OCI-LY7 (cell line): ENCODE measurements around the gene CCDC192. TPM values are rescaled to one million over a fixed set of nuclear protein-coding genes. Genes with fewer than 3 reads are reported as not detected.

Experiments used
- BruUV-seq: library from RNA; stranded (reverse); fragments of 400-500 nt; replicated peaks from 2 replicates; lab custom pipeline; 2021; lab: Mats Ljungman, UMichigan
- CTCF ChIA-PET: fragments of 300-600 bp; sonication (Branson Sonifier 250); formaldehyde crosslinking; loops from one replicate; lab custom pipeline; 2022; ENCODE audit warnings: antibody characterized with exemption; ENCODE audit not compliant: unreplicated experiment; lab: Charles Lee
- POLR2A ChIA-PET: fragments of 300-600 bp; sonication (Branson Sonifier 250); formaldehyde crosslinking; loops from one replicate; lab custom pipeline; 2022; ENCODE audit warnings: antibody characterized with exemption; lab: Charles Lee
- DNase-seq: peaks from one replicate; pipeline ENCODE4 v3.0.0-alpha.2; 2015; ENCODE audit warnings: low spot score
- H2AFZ ChIP-seq: fragments of 200-600 bp; sonication (generic), shearing (Covaris generic); 2 replicates; pipeline ENCODE4 v1.6.1; 2014; ENCODE audit warnings: mild to moderate bottlenecking, antibody characterized with exemption, low read length, moderate library complexity
- H3K27ac ChIP-seq: fragments of 200-600 bp; sonication (generic); 2 replicates; pipeline ENCODE4 v1.5.1; 2014; ENCODE audit warnings: mixed run types, low read depth, mild to moderate bottlenecking, moderate library complexity, low read length, inconsistent platforms; ENCODE audit not compliant: poor library complexity, severe bottlenecking
- H3K36me3 ChIP-seq: fragments of 200-600 bp; sonication (generic); 2 replicates; pipeline ENCODE4 v1.6.1; 2014; ENCODE audit warnings: mild to moderate bottlenecking, antibody characterized with exemption, low read length, moderate library complexity, mixed read lengths; ENCODE audit not compliant: insufficient read depth
- H3K4me1 ChIP-seq: fragments of 200-600 bp; sonication (generic); 2 replicates; pipeline ENCODE4 v1.5.1; 2014; ENCODE audit warnings: mild to moderate bottlenecking, low read length; ENCODE audit not compliant: insufficient read depth, poor library complexity, severe bottlenecking
- H3K4me2 ChIP-seq: fragments of 200-600 bp; sonication (generic); 2 replicates; pipeline ENCODE4 v1.6.1; 2014; ENCODE audit warnings: mild to moderate bottlenecking, low read length
- H3K4me3 ChIP-seq: fragments of 200-600 bp; sonication (generic); 2 replicates; pipeline ENCODE4 v1.5.1; 2014; ENCODE audit warnings: mild to moderate bottlenecking, low read depth, low read length; ENCODE audit not compliant: poor library complexity, severe bottlenecking
- H3K79me2 ChIP-seq: fragments of 200-600 bp; sonication (generic); 2 replicates; pipeline ENCODE4 v1.6.1; 2016; ENCODE audit warnings: low read depth, mild to moderate bottlenecking, low read length, moderate library complexity, mixed read lengths; ENCODE audit not compliant: insufficient read depth
- H3K9me2 ChIP-seq: fragments of 200-600 bp; sonication (generic); 2 replicates; pipeline ENCODE4 v1.6.1; 2016; ENCODE audit warnings: mild to moderate bottlenecking, low read length, mixed read lengths; ENCODE audit not compliant: insufficient read depth
- H3K9me3 ChIP-seq: fragments of 200-600 bp; sonication (generic); 2 replicates; pipeline ENCODE4 v1.6.1; 2014; ENCODE audit warnings: mild to moderate bottlenecking, mixed run types, low read length, mixed read lengths
- H4K20me1 ChIP-seq: fragments of 200-600 bp; sonication (generic); 2 replicates; pipeline ENCODE4 v1.6.1; 2014; ENCODE audit warnings: mild to moderate bottlenecking, antibody characterized with exemption, low read length, moderate library complexity, mixed read lengths; ENCODE audit not compliant: insufficient read depth
- CTCF ChIP-seq: fragments of 200-600 bp; sonication (generic); conservative IDR thresholded peaks from 2 replicates; pipeline ENCODE4 v1.5.1; 2014; ENCODE audit warnings: mild to moderate bottlenecking, antibody characterized with exemption, low read length, moderate library complexity, mixed read lengths
- EZH2phosphoT487 ChIP-seq: fragments of 200-600 bp; sonication (generic); IDR thresholded peaks from 2 replicates; pipeline ENCODE4 v1.6.1; 2018; ENCODE audit warnings: low read depth, borderline replicate concordance, mild to moderate bottlenecking, mixed run types, antibody characterized with exemption, low read length, moderate library complexity, mixed read lengths
- intact Hi-C: fragments of 100-400 bp; cut with micrococcal nuclease; formaldehyde crosslinking; loops from one replicate; pipeline ENCODE4 v1.10.0; 2022; ENCODE audit not compliant: unreplicated experiment
- total RNA-seq, 2 experiments: library from RNA; depleted of rRNA in 1 of 2; stranded (reverse); fragments of >200 nt in 1 of 2; shearing (Covaris generic) in 1 of 2; gene quantifications; 2 replicates each; pipeline ENCODE4 v1.2.3, GENCODE V29; 2014 to 2022

Gene CCDC192
- total RNA-seq, 2 experiments from 2014 or later: not detected

- H3K79me2 ChIP-seq: no peaks in the 10 kb centered on the region
- BruUV-seq: no TSS peak
- POLR2A ChIA-PET: interaction anchor here (0.5 to 1.2 kb wide), 4 partner anchors 11 to 723 kb away, joined by 3 to 4 read pairs (median 3); no protein-coding TSS in a partner anchor
- TF ChIP-seq CTCF: no peak
- CTCF ChIA-PET: no interaction called here
- H3K27ac ChIP-seq: no peak overlapping the region
- H4K20me1 ChIP-seq: no peaks in the 10 kb centered on the region
- H3K9me2 ChIP-seq: no peaks in the 10 kb centered on the region
- no peaks in the 10 kb centered on the region for H3K36me3 ChIP-seq
- H3K4me1 ChIP-seq: no peaks in the 10 kb centered on the region
- no peak overlapping the region for H3K4me3 ChIP-seq
- intact Hi-C loops: no loop called here
- no peak for DNase-seq
- no peaks in the 10 kb centered on the region for H3K9me3 ChIP-seq
- no peak overlapping the region for H2AFZ ChIP-seq
- H3K4me2 ChIP-seq: no peak overlapping the region
These were observed 244.8 kb downstream of the CCDC192 start for GRCh38 chr5:127947941-127948340.

GRCh38 chr5:127950707-127951391 is 247.7 kb downstream of the CCDC192 start:
- DNase-seq: no peak
- CTCF ChIA-PET: no interaction called here
- TF ChIP-seq EZH2phosphoT487 (no peak), CTCF (no peak)

GRCh38 chr5:127951791-127952190 is 248.6 kb downstream of the CCDC192 start:
- H3K4me2 ChIP-seq: no peak overlapping the region
- no peak overlapping the region for H3K4me3 ChIP-seq
- H2AFZ ChIP-seq: no peak overlapping the region
- H3K36me3 ChIP-seq: no peaks in the 10 kb centered on the region
- POLR2A ChIA-PET: no interaction called here
- no peaks in the 10 kb centered on the region for H3K9me3 ChIP-seq
- TF ChIP-seq CTCF (no peak), EZH2phosphoT487 (no peak)
- H4K20me1 ChIP-seq: no peaks in the 10 kb centered on the region
- CTCF ChIA-PET: no interaction called here
- no TSS peak for BruUV-seq
- no peak for DNase-seq
- H3K27ac ChIP-seq: no peak overlapping the region
- no peaks in the 10 kb centered on the region for H3K4me1 ChIP-seq
- H3K79me2 ChIP-seq: no peaks in the 10 kb centered on the region
- intact Hi-C loops: no loop called here
- H3K9me2 ChIP-seq: no peaks in the 10 kb centered on the region

More at GRCh38 chr5:127950707-127951391, 247.7 kb downstream of the CCDC192 start:
- intact Hi-C loops: no loop called here
- Histone ChIP-seq H3K79me2 (no peaks in the 10 kb centered on the region), H3K4me2 (no peak overlapping the region), H3K4me3 (no peak overlapping the region), H3K9me2 (no peaks in the 10 kb centered on the region), H3K36me3 (no peaks in the 10 kb centered on the region), H3K27ac (no peak overlapping the region), H3K9me3 (no peaks in the 10 kb centered on the region), H4K20me1 (no peaks in the 10 kb centered on the region), H2AFZ (no peak overlapping the region), H3K4me1 (no peaks in the 10 kb centered on the region)
- POLR2A ChIA-PET: no interaction called here
- no TSS peak for BruUV-seq
